KG1 (cell line): ENCODE results near the gene MPND.
A peak's percentile ranks its signal among the peaks of the same experiment; 100 is the strongest.

Experiments
- DNase-seq: peaks from one replicate; lab custom pipeline; 2025; lab: John Stamatoyannopoulos, UW

Gene MPND

DNA sequence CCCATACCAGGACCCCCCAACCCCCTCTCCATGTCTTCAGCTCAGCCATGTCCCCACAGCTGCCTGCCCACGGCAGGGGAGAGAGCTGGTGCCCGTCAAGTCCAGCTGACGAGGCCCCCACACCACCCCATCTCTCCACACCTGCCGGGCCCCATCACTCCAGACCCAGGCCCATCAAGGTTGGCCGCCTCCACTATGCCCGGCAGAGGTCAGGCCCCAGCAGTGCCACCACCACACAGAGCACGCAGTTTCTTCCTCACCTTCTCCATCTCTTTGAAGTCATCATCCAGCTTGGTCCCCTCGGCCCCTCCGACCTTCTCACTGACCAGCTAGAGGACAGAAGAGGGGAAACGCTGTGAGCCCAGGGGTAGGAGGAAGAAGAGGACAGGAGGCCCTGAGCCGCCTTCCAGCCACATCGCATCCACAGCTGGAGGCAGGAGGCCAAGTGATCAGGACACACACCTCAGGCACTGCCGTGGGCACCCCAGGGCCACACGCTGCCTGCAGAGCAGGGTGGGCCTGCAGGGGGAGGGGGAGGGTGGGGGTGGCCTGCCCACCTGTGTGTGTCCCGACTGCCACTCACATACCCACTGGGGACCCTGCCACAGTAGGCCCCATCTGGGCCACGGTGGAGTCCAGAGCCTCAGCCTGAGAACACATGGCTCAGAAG, 23.4 kb downstream of the MPND start:
- DNase-seq: no peak

GRCh38 chr19:4367336-4367723, 24.0 kb downstream of the MPND start:
- DNase-seq: no peak

DNA sequence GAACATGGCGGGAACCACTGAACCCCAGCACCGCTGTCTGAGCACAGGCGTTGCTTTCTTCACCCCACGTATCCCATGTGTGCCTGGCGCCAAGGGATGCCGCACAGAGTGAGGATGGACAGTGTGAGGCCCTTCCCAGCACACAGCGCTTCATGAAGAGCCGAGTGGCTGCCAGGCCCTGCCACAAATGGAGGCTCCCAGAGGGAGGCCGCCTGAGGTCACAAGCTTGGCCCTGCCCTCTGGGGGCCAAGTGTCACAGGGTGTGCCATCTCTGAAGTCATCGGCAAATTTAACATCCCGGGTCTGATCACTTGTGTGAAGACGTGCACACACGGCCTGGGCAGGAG, 24.4 kb downstream of the MPND start:
- DNase-seq: no peak

GRCh38 chr19:4368128-4368820, 24.9 kb downstream of the MPND start:
- DNase-seq: no peak

GRCh38 chr19:4369109-4369887, 25.9 kb downstream of the MPND start:
- DNase-seq: no peak

GRCh38 chr19:4369888-4370260, 26.5 kb downstream of the MPND start:
- DNase-seq: peak; percentile 22

GRCh38 chr19:4370418-4371041, 27.2 kb downstream of the MPND start:
- DNase-seq: no peak

DNA sequence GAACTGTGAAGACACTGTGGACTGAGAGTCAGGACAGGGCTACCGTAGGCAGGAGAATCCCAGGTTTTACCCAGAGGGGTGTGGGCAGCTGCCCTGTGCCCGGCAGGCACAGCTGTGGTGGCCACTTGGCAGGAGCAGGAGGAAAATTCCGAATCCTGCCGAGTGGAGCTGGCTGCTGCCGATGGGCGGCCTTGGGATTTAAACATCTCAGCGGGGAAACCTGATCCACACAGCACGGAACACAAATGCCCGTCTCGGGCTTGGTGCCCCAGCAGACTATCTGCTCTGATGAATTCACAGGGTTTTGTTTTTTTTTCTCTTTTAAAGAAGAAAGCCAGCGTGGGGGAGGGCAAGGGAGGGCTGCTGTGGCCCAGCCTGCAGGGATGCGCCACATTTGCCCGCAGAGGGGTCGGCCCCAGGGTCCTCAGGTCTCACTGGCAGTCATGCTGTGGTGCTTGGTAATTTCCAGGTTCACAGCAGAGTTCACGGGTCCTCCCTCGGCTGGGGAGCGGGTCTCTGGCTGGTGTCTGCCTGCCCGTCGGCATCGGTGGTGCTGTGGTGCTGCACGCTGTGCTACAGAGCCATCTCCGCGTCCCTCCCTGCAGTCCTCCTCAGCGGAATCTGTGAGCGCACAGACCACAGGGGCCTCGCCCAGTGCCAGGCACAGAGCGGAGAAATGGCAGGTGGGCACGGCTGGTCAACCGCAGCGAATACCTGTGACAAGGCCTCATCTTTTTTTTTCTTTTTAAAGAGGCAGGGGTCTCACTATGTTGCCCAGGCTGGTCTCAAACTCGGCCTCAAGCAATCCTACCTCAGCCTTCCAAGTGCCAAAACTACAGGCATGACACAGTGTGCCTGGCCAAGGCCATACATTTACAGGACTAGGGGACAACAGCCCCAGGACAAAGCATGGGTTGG, 28.1 kb downstream of the MPND start:
- DNase-seq: no peak

DNA sequence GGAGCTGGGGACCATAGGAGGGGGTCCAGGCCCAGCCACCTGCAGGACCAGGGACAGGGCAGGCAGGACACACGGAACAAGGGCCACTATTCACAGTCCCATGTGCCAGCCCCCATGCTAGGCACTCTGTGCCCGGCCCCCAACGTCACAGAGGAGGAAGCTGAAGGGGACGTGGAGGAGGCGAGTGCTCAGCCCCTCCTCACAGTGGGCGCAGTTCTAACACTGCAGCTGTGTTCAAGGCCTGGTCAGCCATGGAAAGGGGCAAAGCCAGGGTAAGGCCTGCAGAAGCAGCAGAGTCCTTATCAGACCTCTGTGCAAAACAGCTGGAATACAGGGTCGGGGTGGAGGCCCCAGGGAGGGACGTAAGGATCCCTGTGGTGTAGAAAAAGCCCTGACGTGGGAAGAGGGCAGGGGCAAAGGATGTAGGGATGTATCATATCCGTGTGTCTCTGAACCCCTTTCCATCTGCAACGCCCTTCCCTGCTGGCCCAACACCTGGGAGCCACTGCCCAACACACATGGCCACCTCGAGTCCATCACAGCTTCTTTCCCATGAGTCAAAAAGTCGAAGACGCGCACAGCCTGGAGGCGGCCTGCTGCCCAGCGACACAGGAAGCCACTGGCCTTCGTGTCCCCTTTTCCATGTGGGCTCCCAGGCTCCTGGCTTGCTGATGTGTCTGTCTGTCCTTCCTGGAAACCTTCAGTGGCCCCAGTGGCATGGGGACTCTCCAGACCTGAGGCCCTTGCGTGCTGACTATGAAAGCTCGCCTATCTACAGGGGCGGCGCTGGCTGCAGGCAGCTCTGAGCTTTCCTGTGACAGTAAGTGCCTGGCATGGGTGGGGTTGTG, 29.0 kb downstream of the MPND start:
- no peak for DNase-seq

DNA sequence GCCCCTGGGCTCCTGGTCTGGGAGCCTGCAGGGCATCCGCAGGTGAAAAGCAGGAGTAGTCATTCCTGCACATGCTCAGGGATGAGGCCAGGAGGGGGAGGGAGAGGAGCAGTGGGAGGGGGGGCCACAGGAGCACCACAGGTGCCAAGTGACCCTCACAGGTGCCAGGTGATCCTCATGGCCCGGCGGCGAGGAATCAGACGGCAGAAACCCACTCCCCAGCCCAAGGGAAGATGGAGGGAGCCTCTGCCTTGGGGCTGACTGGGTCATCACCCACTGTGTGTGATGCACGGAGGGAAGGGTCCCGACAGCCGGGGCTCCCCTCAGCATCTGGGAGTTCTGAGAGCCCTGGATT, 29.6 kb downstream of the MPND start:
- no peak for DNase-seq

DNA sequence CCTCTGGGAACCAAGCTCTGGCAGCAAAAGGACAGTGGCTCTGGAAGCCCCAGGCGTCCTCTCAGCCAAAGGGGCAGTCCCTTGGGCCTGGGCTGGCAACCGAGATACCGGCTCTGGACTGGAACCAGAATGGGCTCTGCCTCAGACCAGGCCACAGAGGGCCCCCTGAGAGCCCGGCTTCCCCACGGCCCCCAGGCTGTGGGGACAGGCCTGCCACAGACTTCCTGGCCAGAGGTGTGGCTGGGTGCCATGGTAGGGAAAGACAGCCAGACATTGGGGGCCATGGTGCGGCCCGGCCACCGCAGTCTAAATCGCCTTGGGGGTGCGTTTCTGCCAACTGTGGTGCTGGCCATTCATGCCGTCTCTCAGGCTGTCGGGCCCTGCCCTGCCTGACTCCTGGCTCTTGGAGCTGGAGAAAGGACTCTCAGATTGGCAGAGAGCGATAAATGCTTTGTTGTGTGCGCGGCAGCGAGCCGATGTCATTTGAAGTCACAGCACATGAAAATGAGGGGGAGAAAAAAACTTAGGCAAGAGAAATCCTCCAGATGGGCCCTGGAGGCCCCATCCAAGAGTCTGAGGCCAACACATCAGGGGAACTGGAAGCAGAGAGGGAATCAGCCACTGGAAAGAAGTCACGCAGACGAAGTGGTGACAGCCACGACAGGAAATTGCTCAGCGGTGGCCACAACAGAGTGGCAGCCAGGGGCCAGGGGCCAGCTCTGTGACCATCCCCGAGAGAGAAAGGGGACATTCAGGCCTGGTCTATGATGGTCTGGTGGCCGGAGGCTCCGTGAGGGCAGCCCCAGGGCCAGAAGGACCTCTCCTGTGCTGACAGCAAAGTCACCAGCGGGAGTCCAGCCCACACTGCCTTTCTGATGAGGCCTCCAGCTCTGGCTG, 30.5 kb downstream of the MPND start:
- no peak for DNase-seq

- no peak for DNase-seq
Measured at GRCh38 chr19:4374498-4375163, 31.3 kb downstream of the MPND start.

DNA sequence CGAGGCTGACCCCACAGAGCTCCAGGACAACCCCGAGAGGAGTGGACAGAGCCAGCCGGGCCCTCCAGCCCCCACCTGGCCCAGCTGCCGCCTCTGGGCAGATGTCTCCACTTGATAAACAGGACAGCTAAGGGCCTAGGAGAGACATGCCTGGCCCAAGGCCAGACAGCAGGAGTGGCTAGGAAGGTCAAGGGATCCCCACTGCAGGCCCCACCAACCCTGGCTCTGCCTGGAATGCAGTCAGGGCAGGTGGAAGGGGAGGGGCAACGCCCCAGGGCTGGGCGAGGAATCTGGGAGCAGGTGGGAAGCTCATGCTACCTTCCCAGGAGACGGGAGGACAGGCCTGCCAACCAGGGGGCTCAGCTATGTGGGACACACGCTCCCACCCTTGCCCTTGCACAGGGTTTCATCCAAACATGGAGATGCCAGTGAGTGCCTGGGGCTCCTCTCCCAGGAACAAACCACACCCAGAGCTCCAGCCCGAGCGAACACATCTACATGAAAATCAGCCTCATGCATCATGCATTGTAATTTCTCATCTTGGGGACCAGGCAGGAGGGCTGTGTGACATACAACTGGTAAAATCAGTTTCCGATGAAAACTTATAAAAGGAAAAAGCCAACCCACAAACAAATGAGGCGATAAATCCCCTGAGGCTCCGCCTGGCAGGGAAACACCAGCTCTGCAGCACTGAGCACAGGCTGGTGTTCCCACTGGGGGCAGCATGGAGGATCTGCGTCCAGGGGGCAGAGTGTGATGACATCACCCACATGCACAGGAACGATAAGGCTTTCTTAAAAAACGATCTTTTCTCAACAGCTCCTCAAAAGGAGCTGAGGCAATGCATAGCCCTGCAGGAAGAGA, 32.0 kb downstream of the MPND start:
- DNase-seq: no peak

DNA sequence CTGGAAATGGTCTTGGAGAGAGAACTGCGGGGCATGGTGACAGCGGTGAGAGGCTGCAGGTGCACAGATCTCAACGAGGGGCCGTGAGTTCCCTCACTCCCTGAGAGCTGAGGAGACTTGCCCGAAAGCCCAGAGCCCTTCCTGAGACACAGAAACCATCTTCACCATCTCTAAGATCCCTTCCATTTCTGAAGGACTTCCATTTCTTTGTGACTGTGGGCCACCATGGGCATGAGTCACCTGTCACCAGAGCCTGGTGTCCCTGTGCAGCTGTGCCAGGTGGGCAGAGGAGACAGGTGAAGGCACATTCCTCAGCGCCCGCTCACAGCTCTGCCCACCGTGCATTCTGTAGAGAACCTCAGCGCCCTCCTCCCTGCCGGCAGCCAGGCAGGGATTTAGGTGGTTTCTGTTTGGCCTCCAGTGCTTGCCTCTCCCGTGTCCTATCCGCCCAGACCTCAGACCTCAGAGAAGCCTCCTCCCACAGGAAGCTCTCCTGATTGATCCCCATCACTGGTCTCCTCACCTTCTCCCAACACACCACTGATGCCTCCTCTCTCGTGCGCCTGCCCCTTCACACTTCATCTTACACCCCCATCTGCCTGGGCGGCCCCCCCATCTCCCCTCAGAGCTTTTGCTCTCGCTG, 32.8 kb downstream of the MPND start:
- no peak for DNase-seq

DNA sequence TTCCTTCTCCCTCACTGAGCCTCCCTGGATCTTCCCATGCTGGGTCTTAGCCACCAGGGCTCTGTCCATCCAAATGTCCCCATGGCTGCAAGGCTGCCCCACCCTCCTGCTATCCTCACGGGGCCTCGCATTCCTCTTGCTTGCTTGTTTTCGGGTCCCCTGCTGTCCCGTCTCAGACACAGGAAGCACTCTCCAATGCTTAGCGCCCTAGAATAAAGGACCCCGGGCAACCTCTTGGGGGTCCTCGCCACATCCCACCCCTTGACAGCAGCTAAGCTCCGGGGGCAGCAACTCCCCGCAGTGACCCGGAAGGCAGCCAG, 33.3 kb downstream of the MPND start:
- DNase-seq: no peak

- no peak for DNase-seq
Measured at GRCh38 chr19:4376991-4377781, 33.8 kb downstream of the MPND start.

- no peak for DNase-seq
Measured at GRCh38 chr19:4378886-4379285, 35.5 kb downstream of the MPND start.
